BLaER1 treated with 17β-estradiol and CSF1 and Interleukin-3, amounts not matched to agents 10 nM and 100 nM (cell line): ENCODE results near the gene CLEC2B.
A peak's percentile ranks its signal among the peaks of the same experiment; 100 is the strongest.

Experiments used
- H3K27ac ChIP-seq, 11 experiments: shearing (Covaris generic); formaldehyde crosslinking; 2 replicates each; pipeline ENCODE4 v1.8.1; 2022
- H3K27me3 ChIP-seq, 11 experiments: shearing (Covaris generic); formaldehyde crosslinking; 2 replicates each; pipeline ENCODE4 v1.8.1; 2022
- H3K36me3 ChIP-seq, 11 experiments: shearing (Covaris generic); formaldehyde crosslinking; 2 replicates each; pipeline ENCODE4 v1.8.1; 2022
- H3K4me1 ChIP-seq, 10 experiments: shearing (Covaris generic); formaldehyde crosslinking; 2 replicates each; pipeline ENCODE4 v1.8.1; 2022
- H3K4me2 ChIP-seq, 11 experiments: shearing (Covaris generic); formaldehyde crosslinking; 2 replicates each; pipeline ENCODE4 v1.8.1; 2022
- H3K4me3 ChIP-seq, 10 experiments: shearing (Covaris generic); formaldehyde crosslinking; 2 replicates each; pipeline ENCODE4 v1.8.1; 2022
- H3K9ac ChIP-seq, 11 experiments: shearing (Covaris generic); formaldehyde crosslinking; 2 replicates each; pipeline ENCODE4 v1.8.1; 2022
- H3K9me3 ChIP-seq, 11 experiments: shearing (Covaris generic); formaldehyde crosslinking; replicated peaks in 1 of 11; 2 replicates each; pipeline ENCODE4 v1.8.1; 2022
- H4K20me1 ChIP-seq, 11 experiments: shearing (Covaris generic); formaldehyde crosslinking; 2 replicates each; pipeline ENCODE4 v1.8.1; 2022
- Cebpa-rat ChIP-seq, 11 experiments: shearing (Covaris generic); IDR thresholded peaks; 2 replicates each; pipeline ENCODE4 v1.8.1; 2022

CLEC2B gene

DNA sequence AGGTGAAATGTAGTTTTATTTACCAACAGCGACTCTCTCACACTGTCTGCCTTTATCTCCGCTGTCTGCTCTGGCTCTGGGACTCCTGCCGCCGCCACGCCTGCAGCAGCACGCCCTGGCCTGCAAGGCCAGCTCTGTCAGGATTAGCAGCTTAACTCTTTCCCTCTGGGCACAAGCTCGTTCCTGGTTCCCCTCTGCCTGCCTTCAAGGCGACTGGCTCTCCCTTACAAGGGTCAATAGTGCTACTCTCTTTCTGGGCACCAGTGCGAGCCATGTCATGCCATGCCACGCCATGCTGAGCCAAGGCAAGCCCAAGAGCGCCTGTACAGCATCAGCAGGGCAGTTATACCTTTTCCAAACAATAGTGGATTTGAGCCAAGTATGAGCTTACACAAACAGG, 3.6 kb upstream of the CLEC2B start:
- Histone ChIP-seq H3K27ac (no peak overlapping the region), H4K20me1 (no peaks in the 10 kb centered on the region; a peak in 2 of 22 replicates), H3K4me3 (no peak overlapping the region), H3K27me3 (peaks cover 23 to 41% (median 31%) of the 10 kb centered on the region in 11 experiments), H3K36me3 (no peaks in the 10 kb centered on the region), H3K9me3 (peaks cover 0 to 13% (median 4%) of the 10 kb centered on the region in 11 experiments; a peak in 5 of 22 replicates), H3K4me1 (peaks cover 0 to 13% (median 5%) of the 10 kb centered on the region in 10 experiments; a peak in 8 of 20 replicates), H3K9ac (no peak overlapping the region), H3K4me2 (no peak overlapping the region)
- TF ChIP-seq Cebpa-rat (IDR thresholded peaks at IDR 0.05): no peak

GRCh38 chr12:9872162-9872561, 3.0 kb upstream of the CLEC2B start:
- Histone ChIP-seq H3K4me2 (no peak overlapping the region), H3K9me3 (peaks cover 0 to 13% (median 4%) of the 10 kb centered on the region in 11 experiments; a peak in 5 of 22 replicates), H4K20me1 (no peaks in the 10 kb centered on the region; a peak in 2 of 22 replicates), H3K27me3 (peaks cover 29 to 46% (median 37%) of the 10 kb centered on the region in 11 experiments), H3K27ac (no peak overlapping the region), H3K36me3 (no peaks in the 10 kb centered on the region), H3K9ac (no peak overlapping the region), H3K4me1 (peaks cover 0 to 13% (median 5%) of the 10 kb centered on the region in 10 experiments; a peak in 8 of 20 replicates), H3K4me3 (no peak overlapping the region)
- TF ChIP-seq Cebpa-rat (IDR thresholded peaks at IDR 0.05): no peak

GRCh38 chr12:9870286-9870866, 1.2 kb upstream of the CLEC2B start:
- no peak for TF ChIP-seq Cebpa-rat (IDR thresholded peaks at IDR 0.05)
- Histone ChIP-seq H3K9ac (peak overlapping the region in 3 of 11 experiments; percentile 71 to 74 (median 73); a peak in 6 of 22 replicates), H3K4me2 (peak overlapping the region in 5 of 11 experiments; percentile 56 to 90 (median 75); a peak in 9 of 22 replicates), H3K27me3 (peaks cover 46 to 64% (median 55%) of the 10 kb centered on the region in 11 experiments), H3K27ac (peak overlapping the region in 4 of 11 experiments; percentile 48 to 78 (median 74); a peak in 7 of 22 replicates), H3K9me3 (peaks cover 0 to 6% (median 0%) of the 10 kb centered on the region in 11 experiments; a peak in 2 of 22 replicates), H4K20me1 (no peaks in the 10 kb centered on the region; a peak in 2 of 22 replicates), H3K4me3 (peak overlapping the region in 3 of 10 experiments; percentile 57 to 63 (median 61); a peak in 5 of 20 replicates), H3K4me1 (peaks cover 0 to 13% (median 5%) of the 10 kb centered on the region in 10 experiments; a peak in 8 of 20 replicates), H3K36me3 (no peaks in the 10 kb centered on the region)

- Histone ChIP-seq H3K4me1 (peaks cover 0 to 13% (median 5%) of the 10 kb centered on the region in 10 experiments; a peak in 8 of 20 replicates), H3K27me3 (peaks cover 46 to 72% (median 62%) of the 10 kb centered on the region in 11 experiments), H3K9ac (peak overlapping the region in 2 of 11 experiments; percentile 71 to 75; a peak in 5 of 22 replicates), H3K27ac (peak overlapping the region in 3 of 11 experiments; percentile 72 to 78 (median 75); a peak in 6 of 22 replicates), H4K20me1 (no peaks in the 10 kb centered on the region; a peak in 2 of 22 replicates), H3K4me2 (peak overlapping the region in 9 of 11 experiments; percentile 54 to 90 (median 73); a peak in 14 of 22 replicates), H3K9me3 (peaks cover 0 to 8% (median 3%) of the 10 kb centered on the region in 11 experiments; a peak in 9 of 22 replicates), H3K4me3 (peak overlapping the region in 6 of 10 experiments; percentile 42 to 67 (median 59); a peak in 10 of 20 replicates), H3K36me3 (no peaks in the 10 kb centered on the region)
- TF ChIP-seq Cebpa-rat (IDR thresholded peaks at IDR 0.05): no peak
Observed at GRCh38 chr12:9868951-9869306, 225 bp downstream of the CLEC2B start.

DNA sequence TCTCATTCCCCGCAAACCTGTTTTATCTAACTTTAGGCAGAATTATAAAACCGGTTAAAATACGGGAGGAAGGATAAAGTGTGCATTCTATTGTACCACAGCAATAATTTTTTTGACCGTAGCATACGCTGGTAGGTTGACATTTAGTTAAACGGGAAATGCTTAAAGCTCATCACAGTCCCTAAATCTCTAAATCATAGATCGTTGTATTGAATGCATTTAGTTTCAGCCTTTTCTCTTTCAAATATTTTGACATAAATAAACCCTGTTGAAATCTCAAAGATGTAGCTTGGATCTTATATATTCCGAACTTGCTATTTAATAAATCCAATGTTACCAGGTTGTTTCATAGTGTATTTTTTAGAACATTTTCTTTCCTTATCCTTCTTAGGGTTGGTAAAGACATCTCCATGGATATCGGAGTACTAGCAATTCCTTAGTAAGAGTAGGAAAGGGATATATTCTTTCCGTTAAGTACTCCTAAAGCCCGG, 798 bp downstream of the CLEC2B start:
- no peak overlapping the region for H3K27ac ChIP-seq
- no peaks in the 10 kb centered on the region; a peak in 2 of 22 replicates for H4K20me1 ChIP-seq
- no peak overlapping the region for H3K9ac ChIP-seq

GRCh38 chr12:9867531-9867930, 1.6 kb downstream of the CLEC2B start:
- TF ChIP-seq Cebpa-rat (IDR thresholded peaks at IDR 0.05): no peak
- Histone ChIP-seq H3K9ac (no peak overlapping the region), H3K4me2 (no peak overlapping the region), H3K9me3 (peaks cover 0 to 17% (median 7%) of the 10 kb centered on the region in 11 experiments; a peak in 9 of 22 replicates), H3K4me3 (no peak overlapping the region), H3K27me3 (peaks cover 46 to 72% (median 62%) of the 10 kb centered on the region in 11 experiments), H3K4me1 (peaks cover 0 to 13% (median 5%) of the 10 kb centered on the region in 10 experiments; a peak in 8 of 20 replicates), H4K20me1 (no peaks in the 10 kb centered on the region; a peak in 2 of 22 replicates), H3K27ac (no peak overlapping the region), H3K36me3 (no peaks in the 10 kb centered on the region)

More for the DNA sequence above, 798 bp downstream of the CLEC2B start:
- peak overlapping the region in 2 of 10 experiments; percentile 57 to 63; a peak in 3 of 20 replicates for H3K4me3 ChIP-seq
- H3K4me1 ChIP-seq: peaks cover 0 to 13% (median 5%) of the 10 kb centered on the region in 10 experiments; a peak in 8 of 20 replicates
- H3K36me3 ChIP-seq: no peaks in the 10 kb centered on the region
- H3K27me3 ChIP-seq: peaks cover 46 to 72% (median 62%) of the 10 kb centered on the region in 11 experiments
- no peak for TF ChIP-seq Cebpa-rat (IDR thresholded peaks at IDR 0.05)
- H3K4me2 ChIP-seq: peak overlapping the region in 4 of 11 experiments; percentile 73 to 90 (median 80); a peak in 5 of 22 replicates
- peaks cover 0 to 13% (median 7%) of the 10 kb centered on the region in 11 experiments; a peak in 9 of 22 replicates for H3K9me3 ChIP-seq

- Histone ChIP-seq H3K9ac (no peak overlapping the region), H3K27me3 (peaks cover 46 to 71% (median 62%) of the 10 kb centered on the region in 11 experiments), H3K4me3 (no peak overlapping the region), H3K4me2 (no peak overlapping the region), H4K20me1 (no peaks in the 10 kb centered on the region; a peak in 2 of 22 replicates), H3K36me3 (no peaks in the 10 kb centered on the region), H3K4me1 (peaks cover 0 to 13% (median 5%) of the 10 kb centered on the region in 10 experiments; a peak in 8 of 20 replicates), H3K27ac (no peak overlapping the region), H3K9me3 (peaks cover 0 to 17% (median 7%) of the 10 kb centered on the region in 11 experiments; a peak in 9 of 22 replicates)
- TF ChIP-seq Cebpa-rat (IDR thresholded peaks at IDR 0.05): no peak
Observed at GRCh38 chr12:9866860-9867269, 2.3 kb downstream of the CLEC2B start.

GRCh38 chr12:9864913-9865675, 4.1 kb downstream of the CLEC2B start:
- no peak overlapping the region for H3K9ac ChIP-seq

More at GRCh38 chr12:9864913-9865675, 4.1 kb downstream of the CLEC2B start:
- peaks cover 38 to 55% (median 54%) of the 10 kb centered on the region in 11 experiments for H3K27me3 ChIP-seq
- peaks cover 0 to 13% (median 5%) of the 10 kb centered on the region in 10 experiments; a peak in 7 of 20 replicates for H3K4me1 ChIP-seq
- H4K20me1 ChIP-seq: no peaks in the 10 kb centered on the region; a peak in 2 of 22 replicates
- H3K4me2 ChIP-seq: no peak overlapping the region
- no peak for TF ChIP-seq Cebpa-rat (IDR thresholded peaks at IDR 0.05)
- H3K9me3 ChIP-seq: peaks cover 0 to 17% (median 7%) of the 10 kb centered on the region in 11 experiments; a peak in 9 of 22 replicates
- H3K27ac ChIP-seq: no peak overlapping the region
- no peak overlapping the region for H3K4me3 ChIP-seq
- H3K36me3 ChIP-seq: no peaks in the 10 kb centered on the region
